ENCODE data around the gene SNX32.

The SNX32 gene

DNA sequence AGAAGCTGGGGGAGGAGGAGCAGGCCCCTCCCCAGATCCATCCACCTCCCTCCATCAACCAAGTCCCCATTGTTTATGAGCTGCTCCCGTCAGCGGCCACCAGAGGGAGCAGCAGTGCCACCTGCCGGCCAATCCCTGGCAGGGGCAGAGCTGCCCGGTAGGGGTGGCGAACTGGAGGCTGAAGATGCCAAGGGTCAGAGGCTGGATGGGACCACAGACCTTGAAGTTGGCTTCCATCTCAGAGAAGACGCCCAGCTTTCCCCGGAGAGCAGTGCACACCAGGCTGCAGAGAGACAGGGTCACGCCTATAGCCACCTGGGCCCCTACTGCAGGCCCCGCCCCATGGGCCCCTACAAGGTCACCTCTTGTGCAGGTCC, 50.9 kb downstream of the SNX32 start:
- peaks cover 7% of the 10 kb centered on the region; the same call in 1 of the 2 replicates for H3K79me2 ChIP-seq (ENCODE audit: insufficient read depth, low read depth)
- H4K20me1 ChIP-seq (ENCODE audit: insufficient read depth) = no peaks in the 10 kb centered on the region
- H3K9ac ChIP-seq = no peak overlapping the region
- peaks cover 34% of the 10 kb centered on the region for H3K4me1 ChIP-seq (ENCODE audit: low read depth, poor library complexity, severe bottlenecking)
- H3K4me3 ChIP-seq (IDR thresholded peaks at IDR 0.05; ENCODE audit: insufficient read depth, low read depth, low read length) = no peak overlapping the region
- H3K4me2 ChIP-seq = peak overlapping the region; percentile 17; the same call in 1 of the 2 replicates
- no peak overlapping the region for H2AFZ ChIP-seq (ENCODE audit: low read depth)
- H3K27me3 ChIP-seq (ENCODE audit: insufficient read depth, low read depth) = no peaks in the 10 kb centered on the region
- no peaks in the 10 kb centered on the region for H3K36me3 ChIP-seq (ENCODE audit: insufficient read depth)
- TF ChIP-seq, protein P1, sequence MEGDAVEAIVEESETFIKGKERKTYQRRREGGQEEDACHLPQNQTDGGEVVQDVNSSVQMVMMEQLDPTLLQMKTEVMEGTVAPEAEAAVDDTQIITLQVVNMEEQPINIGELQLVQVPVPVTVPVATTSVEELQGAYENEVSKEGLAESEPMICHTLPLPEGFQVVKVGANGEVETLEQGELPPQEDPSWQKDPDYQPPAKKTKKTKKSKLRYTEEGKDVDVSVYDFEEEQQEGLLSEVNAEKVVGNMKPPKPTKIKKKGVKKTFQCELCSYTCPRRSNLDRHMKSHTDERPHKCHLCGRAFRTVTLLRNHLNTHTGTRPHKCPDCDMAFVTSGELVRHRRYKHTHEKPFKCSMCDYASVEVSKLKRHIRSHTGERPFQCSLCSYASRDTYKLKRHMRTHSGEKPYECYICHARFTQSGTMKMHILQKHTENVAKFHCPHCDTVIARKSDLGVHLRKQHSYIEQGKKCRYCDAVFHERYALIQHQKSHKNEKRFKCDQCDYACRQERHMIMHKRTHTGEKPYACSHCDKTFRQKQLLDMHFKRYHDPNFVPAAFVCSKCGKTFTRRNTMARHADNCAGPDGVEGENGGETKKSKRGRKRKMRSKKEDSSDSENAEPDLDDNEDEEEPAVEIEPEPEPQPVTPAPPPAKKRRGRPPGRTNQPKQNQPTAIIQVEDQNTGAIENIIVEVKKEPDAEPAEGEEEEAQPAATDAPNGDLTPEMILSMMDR (conservative IDR thresholded peaks at IDR 0.05; ENCODE audit: low read depth, low read length) = peak; percentile 97
- no peak overlapping the region for H3K27ac ChIP-seq

DNA sequence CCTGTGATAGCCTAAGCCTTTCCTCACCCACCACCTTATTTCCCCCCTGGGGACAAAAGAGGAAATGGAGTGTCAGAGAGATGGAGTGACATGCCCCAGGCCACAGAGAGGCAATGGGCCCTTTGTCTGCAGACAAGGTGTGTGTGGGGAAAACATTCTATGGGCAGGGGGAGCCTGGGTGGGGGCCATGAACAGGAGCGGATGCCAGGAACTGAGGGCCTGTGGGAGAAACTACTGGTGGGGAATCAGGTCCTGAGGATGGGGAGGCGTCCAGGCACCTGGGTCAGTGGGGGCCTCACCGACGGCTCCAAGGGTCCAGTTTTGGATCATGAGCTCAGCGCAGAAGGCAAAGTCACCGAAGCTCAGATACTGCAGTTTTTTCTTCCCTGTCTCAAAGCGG, 51.5 kb downstream of the SNX32 start:
- TF ChIP-seq, protein P1 (conservative IDR thresholded peaks at IDR 0.05; ENCODE audit: low read depth, low read length) = no peak
- peaks cover 7% of the 10 kb centered on the region; the same call in 1 of the 2 replicates for H3K79me2 ChIP-seq (ENCODE audit: insufficient read depth, low read depth)
- H3K27me3 ChIP-seq (ENCODE audit: insufficient read depth, low read depth) = no peaks in the 10 kb centered on the region
- H3K4me1 ChIP-seq (ENCODE audit: low read depth, poor library complexity, severe bottlenecking) = peaks cover 40% of the 10 kb centered on the region
- no peaks in the 10 kb centered on the region for H4K20me1 ChIP-seq (ENCODE audit: insufficient read depth)
- H3K4me3 ChIP-seq (IDR thresholded peaks at IDR 0.05; ENCODE audit: insufficient read depth, low read depth, low read length) = no peak overlapping the region
- H3K27ac ChIP-seq = no peak overlapping the region
- H3K9ac ChIP-seq = no peak overlapping the region
- H3K36me3 ChIP-seq (ENCODE audit: insufficient read depth) = no peaks in the 10 kb centered on the region
- no peak overlapping the region for H2AFZ ChIP-seq (ENCODE audit: low read depth)
- H3K4me2 ChIP-seq = peak overlapping the region; percentile 17; the same call in 1 of the 2 replicates

DNA sequence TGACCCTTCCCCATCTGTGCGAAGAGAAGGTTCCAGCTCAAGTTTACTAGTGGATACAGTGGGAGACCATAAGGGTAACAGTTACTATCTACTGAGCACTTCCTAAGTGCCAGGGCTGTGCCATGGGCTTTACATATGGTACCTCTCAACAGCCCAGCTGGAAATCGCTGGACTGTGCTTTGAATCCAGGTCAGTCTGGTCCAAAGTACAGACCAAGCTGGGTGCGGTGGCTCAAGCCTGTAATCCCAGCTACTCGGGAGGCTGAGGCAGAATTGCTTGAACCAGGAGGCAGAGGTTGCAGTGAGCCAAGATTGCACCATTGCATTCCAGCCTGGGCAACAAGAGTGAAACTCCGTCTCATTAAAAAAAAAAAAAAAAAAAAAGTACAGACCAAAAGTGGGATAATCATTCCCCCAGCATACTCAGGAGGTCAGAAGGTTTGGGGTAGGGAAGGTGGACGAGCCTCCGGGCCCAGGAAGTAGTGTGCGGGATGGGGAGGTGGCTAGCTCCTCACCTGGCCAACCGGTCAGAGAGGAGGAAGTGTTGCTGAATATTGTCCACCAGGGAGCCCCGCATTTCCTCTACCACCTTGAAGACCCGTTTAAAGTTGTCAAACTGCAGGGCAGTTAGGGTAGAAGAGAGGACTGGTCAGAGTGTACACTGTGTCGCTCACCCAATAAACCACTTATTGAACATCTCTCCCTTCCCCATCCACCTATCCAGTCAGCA, 52.2 kb downstream of the SNX32 start:
- Histone ChIP-seq H2AFZ (ENCODE audit: low read depth) (no peak overlapping the region), H3K27ac (no peak overlapping the region), H3K4me3 (IDR thresholded peaks at IDR 0.05; ENCODE audit: insufficient read depth, low read depth, low read length) (no peak overlapping the region), H3K4me1 (ENCODE audit: low read depth, poor library complexity, severe bottlenecking) (peaks cover 40% of the 10 kb centered on the region), H3K4me2 (no peak overlapping the region), H3K9ac (no peak overlapping the region), H3K79me2 (ENCODE audit: insufficient read depth, low read depth) (peaks cover 12% of the 10 kb centered on the region), H4K20me1 (ENCODE audit: insufficient read depth) (no peaks in the 10 kb centered on the region), H3K27me3 (ENCODE audit: insufficient read depth, low read depth) (no peaks in the 10 kb centered on the region), H3K36me3 (ENCODE audit: insufficient read depth) (no peaks in the 10 kb centered on the region)
- TF ChIP-seq, protein P1 (conservative IDR thresholded peaks at IDR 0.05; ENCODE audit: low read depth, low read length) = no peak

DNA sequence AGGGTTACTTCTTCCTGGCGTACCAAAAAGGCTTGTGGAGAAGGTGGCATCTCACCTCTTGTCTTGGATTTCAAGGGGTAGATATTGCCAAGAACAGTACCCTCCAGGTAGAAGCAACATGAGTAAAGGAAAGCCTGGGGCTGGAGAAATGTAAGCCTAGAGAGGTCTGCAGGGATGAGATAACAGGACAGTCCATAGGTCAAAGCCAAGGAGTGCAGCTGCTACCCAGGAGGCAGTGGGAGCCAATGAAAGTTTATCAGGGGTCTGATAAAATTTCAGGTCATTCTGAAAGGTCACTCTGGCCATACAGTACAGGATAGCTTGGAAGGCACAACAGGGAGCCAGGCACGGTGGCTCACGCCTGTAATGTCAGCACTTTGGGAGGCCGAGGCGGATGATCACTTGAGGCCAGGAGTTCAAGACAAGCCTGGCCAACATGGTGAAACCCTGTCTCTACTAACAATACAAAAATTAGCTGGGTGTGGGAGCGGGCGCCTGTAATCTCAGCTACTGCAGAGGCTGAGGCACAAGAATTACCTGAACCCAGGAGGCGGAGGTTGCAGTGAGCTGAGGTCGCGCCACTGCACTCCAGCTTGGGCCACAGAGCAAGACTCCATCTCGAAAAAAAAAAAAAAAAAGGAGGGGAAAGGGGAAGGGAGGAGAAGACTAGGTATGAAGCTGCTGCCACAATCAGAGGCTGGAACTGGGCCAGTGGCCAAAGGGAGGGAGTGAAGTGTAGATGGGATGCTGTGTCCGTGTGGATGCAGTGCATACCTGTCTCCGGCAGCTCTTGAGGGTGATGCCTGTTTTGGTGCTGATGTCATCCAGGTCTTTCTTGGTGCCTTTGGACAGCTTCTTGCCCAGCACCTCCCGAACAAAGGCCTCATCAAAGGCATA, 53.3 kb downstream of the SNX32 start:
- Histone ChIP-seq H3K79me2 (ENCODE audit: insufficient read depth, low read depth) (peaks cover 23% of the 10 kb centered on the region), H3K36me3 (ENCODE audit: insufficient read depth) (no peaks in the 10 kb centered on the region), H3K9ac (peak overlapping the region; percentile 32; the same call in 1 of the 2 replicates), H3K4me3 (IDR thresholded peaks at IDR 0.05; ENCODE audit: insufficient read depth, low read depth, low read length) (no peak overlapping the region), H2AFZ (ENCODE audit: low read depth) (peak overlapping the region; percentile 89; the same call in 1 of the 2 replicates), H4K20me1 (ENCODE audit: insufficient read depth) (no peaks in the 10 kb centered on the region), H3K27ac (peak overlapping the region; percentile 39; the same call in 1 of the 2 replicates), H3K4me1 (ENCODE audit: low read depth, poor library complexity, severe bottlenecking) (peaks cover 42% of the 10 kb centered on the region), H3K27me3 (ENCODE audit: insufficient read depth, low read depth) (no peaks in the 10 kb centered on the region), H3K4me2 (peak overlapping the region; percentile 98)
- TF ChIP-seq, protein P1 (conservative IDR thresholded peaks at IDR 0.05; ENCODE audit: low read depth, low read length) = no peak

Data from KMS-11 (cell line).